ENCODE results near the gene RAD9B. TPM values are rescaled to one million over a fixed set of nuclear protein-coding genes. Genes with fewer than 3 reads are reported as not detected.

Gene RAD9B
- total and polyA plus RNA-seq, 9 of the 15 experiments (the other 6 are each of a cell fraction or from before 2014, with no cell fraction given): 0.05 to 0.83 (median 0.32) TPM

- H3K9me3 ChIP-seq (replicated peaks; ENCODE audit: control insufficient read depth, insufficient read depth, low read depth, low read length): no peaks in the 10 kb centered on the region
- H3K27me3 ChIP-seq (ENCODE audit: control insufficient read depth in 2 of 2, insufficient read depth in 2 of 2, low read length in 2 of 2): no peaks in the 10 kb centered on the region
- in situ Hi-C loops (cut with MboI): no loop called here
- intact Hi-C loops (cut with micrococcal nuclease): no loop called here
- H3K4me3 ChIP-seq: no peak overlapping the region
- H3K4me1 ChIP-seq (replicated peaks in 1 of 2; ENCODE audit: control insufficient read depth in 2 of 2, insufficient read depth in 2 of 2, low read length in 2 of 2): peaks cover 0 to 2% of the 10 kb centered on the region in 2 experiments; a peak in 1 of 5 replicates
- H4K20me1 ChIP-seq (replicated peaks; ENCODE audit: control insufficient read depth, insufficient read depth, low read length): no peaks in the 10 kb centered on the region
- no TSS peak for BruUV-seq (replicated peaks)
- H3K4me2 ChIP-seq (ENCODE audit: insufficient read depth, low read length): no peak overlapping the region
- TF ChIP-seq ZNF511 (CRISPR knock-in tag; IDR thresholded peaks at IDR 0.05) (no peak), MXD1 (CRISPR knock-in tag; IDR thresholded peaks at IDR 0.05; ENCODE audit: borderline replicate concordance, poor library complexity, severe bottlenecking) (no peak), ZNF512 (tag; IDR thresholded peaks at IDR 0.05) (no peak), CTCFL (IDR thresholded peaks at IDR 0.05; ENCODE audit: borderline replicate concordance, insufficient read depth, low read depth, low read length, poor library complexity, severe bottlenecking) (no peak), ZNF165 (CRISPR knock-in tag; IDR thresholded peaks at IDR 0.05; ENCODE audit: borderline replicate concordance) (no peak), U2AF1 (optimal IDR thresholded peaks at IDR 0.05; ENCODE audit: low read depth, low read length) (no peak), KLF1 (tag; IDR thresholded peaks at IDR 0.05) (no peak), JUN (IDR thresholded peaks at IDR 0.05; ENCODE audit: borderline replicate concordance, low read depth, low read length) (no peak), JUN (CRISPR knock-in tag; IDR thresholded peaks at IDR 0.05; ENCODE audit: borderline replicate concordance) (no peak), DDX20 (tag; IDR thresholded peaks at IDR 0.05; ENCODE audit: low read depth) (no peak), CBFA2T2 (conservative IDR thresholded peaks at IDR 0.05) (no peak), HDAC6 (IDR thresholded peaks at IDR 0.05; ENCODE audit: low read depth, low read length) (no peak), JUND (IDR thresholded peaks at IDR 0.05; ENCODE audit: borderline replicate concordance, low read depth, low read length) (no peak), JUND (tag; IDR thresholded peaks at IDR 0.05; ENCODE audit: borderline replicate concordance, low read depth, low read length) (no peak), DMBX1 (CRISPR knock-in tag; IDR thresholded peaks at IDR 0.05; ENCODE audit: borderline replicate concordance) (no peak), ZBTB8A (IDR thresholded peaks at IDR 0.05; ENCODE audit: partially characterized antibody) (no peak)
- H3K9ac ChIP-seq (ENCODE audit: insufficient read depth in 1 of 2, low read depth in 2 of 2, low read length in 2 of 2): no peak overlapping the region
- ATAC-seq (no peak), FAIRE-seq (no peak), DNase-seq (ENCODE audit: extremely low read depth in 1 of 4, low spot score in 3 of 4) (no peak)
- no peaks in the 10 kb centered on the region for H3K9me1 ChIP-seq (ENCODE audit: control insufficient read depth, insufficient read depth, low read length)
- no peak overlapping the region; the same call in 2 of the 3 replicates for H3K27ac ChIP-seq (ENCODE audit: extremely low read depth, low read depth, low read length)
- CTCF ChIA-PET (ENCODE audit: low intra/inter-chr PET ratio): no interaction called here
- H3K36me3 ChIP-seq (ENCODE audit: control insufficient read depth, insufficient read depth, low read length): peaks cover 77% of the 10 kb centered on the region
- 94% methylated on average over 8 of the region's 9 CpGs for WGBS (ENCODE audit: insufficient coverage, low coverage, missing lambda C conversion rate)
- no peak overlapping the region for H2AFZ ChIP-seq (ENCODE audit: low read depth, low read length)
- H3K79me2 ChIP-seq (ENCODE audit: control insufficient read depth, insufficient read depth, low read length): no peaks in the 10 kb centered on the region; the same call in 1 of the 3 replicates
- POLR2A ChIA-PET: interaction anchor here (0.6 to 1.0 kb wide), 3 partner anchors 9 to 61 kb away, joined by 3 read pairs; no protein-coding TSS in a partner anchor
Observed at GRCh38 chr12:110537605-110538409, 35.7 kb downstream of the RAD9B start.

Measured in K562 (cell line).